ENCODE results near the gene TMEM141.

- TF ChIP-seq CTCF (IDR thresholded peaks at IDR 0.05) (no peak), RAD21 (IDR thresholded peaks at IDR 0.05; ENCODE audit: low read length) (no peak), MXI1 (IDR thresholded peaks at IDR 0.05; ENCODE audit: low read depth, low read length) (no peak), USF1 (IDR thresholded peaks at IDR 0.05; ENCODE audit: borderline replicate concordance, low read depth) (no peak), REST (IDR thresholded peaks at IDR 0.05; ENCODE audit: low read depth, low read length) (no peak)
These were observed 44.5 kb upstream of the TMEM141 start for GRCh38 chr9:136746621-136747020.
